GM23338 (cell line): ENCODE results near the gene CTNS.

ENCODE experiments used
- CTCF ChIP-seq, 2 experiments: fragments of 200-600 bp in 1 of 2; sonication (generic) in 1 of 2; conservative IDR thresholded peaks; 2 replicates each; pipeline versions ENCODE4 v1.5.1 to v1.6.1; 2016 to 2017; ENCODE audit warnings: antibody characterized with exemption in 2 of 2, low read depth in 2 of 2, mild to moderate bottlenecking in 2 of 2, moderate library complexity in 1 of 2
- ETS1 ChIP-seq: IDR thresholded peaks from 2 replicates; pipeline ENCODE4 v1.6.1; 2016; ENCODE audit warnings: antibody characterized with exemption
- EZH2 ChIP-seq: fragments of 200-600 bp; sonication (generic); IDR thresholded peaks from one replicate; pipeline ENCODE4 v1.8.0; 2017; ENCODE audit warnings: antibody characterized with exemption, mild to moderate bottlenecking, low read depth; ENCODE audit not compliant: unreplicated experiment
- EZH2phosphoT487 ChIP-seq: fragments of 200-600 bp; sonication (generic); IDR thresholded peaks from one replicate; pipeline ENCODE4 v1.8.1; 2018; ENCODE audit warnings: antibody characterized with exemption; ENCODE audit not compliant: unreplicated experiment
- NANOG ChIP-seq: IDR thresholded peaks from 2 replicates; pipeline ENCODE4 v1.6.1; 2016; ENCODE audit warnings: antibody characterized with exemption, borderline replicate concordance
- POLR2AphosphoS5 ChIP-seq: IDR thresholded peaks from 2 replicates; pipeline ENCODE4 v1.6.1; 2016; ENCODE audit warnings: antibody characterized with exemption, low read depth
- REST ChIP-seq: IDR thresholded peaks from one replicate; pipeline ENCODE4 v1.6.1; 2018; ENCODE audit warnings: antibody characterized with exemption; ENCODE audit not compliant: unreplicated experiment
- STAT1 ChIP-seq: IDR thresholded peaks from one replicate; pipeline ENCODE4 v1.6.1; 2016; ENCODE audit warnings: antibody characterized with exemption; ENCODE audit not compliant: unreplicated experiment
- ZNF331 ChIP-seq: fragments of 250-450 bp; sonication (Bioruptor Pico); IDR thresholded peaks from 2 replicates; pipeline ENCODE4 v1.5.0; 2020; ENCODE audit warnings: low read depth, mild to moderate bottlenecking, moderate library complexity

GRCh38 chr17:3589784-3590183 is 46.8 kb upstream of the CTNS start:
- TF ChIP-seq CTCF (conservative IDR thresholded peaks at IDR 0.05; ENCODE audit: low read depth in 2 of 2): no peak
- TF ChIP-seq REST: no peak
- TF ChIP-seq POLR2AphosphoS5: no peak
- no peak for TF ChIP-seq NANOG
- TF ChIP-seq EZH2: no peak
- no peak for TF ChIP-seq ETS1
- TF ChIP-seq STAT1: no peak
- no peak for TF ChIP-seq EZH2phosphoT487
- no peak for TF ChIP-seq ZNF331 (CRISPR knock-in tag)
